GM18505 (cell line): ENCODE data around the gene FBXO46.
"Not testable (repeated sequence)": the region's sequence is repeated elsewhere in the genome, so short reads cannot be mapped to it uniquely, and the experiment has no call there.

Source experiments
- ATAC-seq: cut with Tn5 transposase; IDR thresholded peaks from one replicate; pipeline ENCODE4 v1.9.1; 2021; ENCODE audit not compliant: unreplicated experiment
- POLR2A ChIP-seq: IDR thresholded peaks from 4 replicates; pipeline ENCODE4 v1.6.1; 2011; ENCODE audit warnings: borderline replicate concordance; ENCODE audit not compliant: insufficient read depth, insufficient read length; ENCODE audit errors: extremely low read depth

The FBXO46 gene

GRCh38 chr19:45710356-45711130 is 20.2 kb downstream of the FBXO46 start:
- TF ChIP-seq POLR2A, result no peak

GRCh38 chr19:45705710-45706415 is 24.8 kb downstream of the FBXO46 start:
- ATAC-seq, result no peak
- TF ChIP-seq POLR2A, result no peak

More at GRCh38 chr19:45710356-45711130, 20.2 kb downstream of the FBXO46 start:
- no peak for ATAC-seq

GRCh38 chr19:45705115-45705514 is 25.6 kb downstream of the FBXO46 start:
- no peak for TF ChIP-seq POLR2A
- no peak for ATAC-seq

DNA sequence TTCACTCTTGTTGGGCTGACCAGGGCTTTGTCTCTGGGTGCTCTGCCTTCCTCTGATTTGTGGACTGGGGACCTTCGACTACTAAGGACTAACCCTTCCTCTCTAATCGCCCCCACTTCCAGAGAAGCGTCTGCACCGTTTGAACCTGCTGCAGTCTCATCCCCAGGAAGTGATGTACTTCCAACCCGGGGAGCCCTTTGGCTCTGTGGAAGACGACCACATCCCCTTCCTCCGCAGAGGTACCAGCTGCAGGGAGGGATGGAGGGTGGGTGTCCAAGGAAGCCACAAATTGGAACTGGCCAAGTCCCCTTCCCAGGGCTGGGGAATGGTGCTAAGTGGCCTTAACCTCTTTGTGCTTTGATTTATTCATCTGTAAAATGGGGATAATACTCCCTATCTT is 29.0 kb downstream of the FBXO46 start:
- ATAC-seq, result no peak
- no peak for TF ChIP-seq POLR2A

- no peak for ATAC-seq
Observed at GRCh38 chr19:45693106-45693788, 37.4 kb downstream of the FBXO46 start.

GRCh38 chr19:45692187-45693105 is 38.2 kb downstream of the FBXO46 start, which contains the start of gene QPCTL:
Gene QPCTL (plus strand): TSS chr19:45692666. CDS start chr19:45692704, 38 bp downstream.
- peak; percentile 81 for ATAC-seq
- TF ChIP-seq POLR2A, result peak; percentile 94

More at GRCh38 chr19:45693106-45693788, 37.4 kb downstream of the FBXO46 start:
- no peak for TF ChIP-seq POLR2A

GRCh38 chr19:45691516-45692186 is 39.0 kb downstream of the FBXO46 start, which contains the start of gene SNRPD2:
Gene SNRPD2 (minus strand): TSS chr19:45691953. CDS start chr19:45691888, 65 bp downstream.
- peak; percentile 50 for ATAC-seq
- peak; percentile 95 for TF ChIP-seq POLR2A

- no peak for ATAC-seq
- no peak for TF ChIP-seq POLR2A
Observed at GRCh38 chr19:45687599-45687998, 43.1 kb downstream of the FBXO46 start.

GRCh38 chr19:45685045-45685444 is 45.7 kb downstream of the FBXO46 start:
- not testable (repeated sequence) for ATAC-seq

DNA sequence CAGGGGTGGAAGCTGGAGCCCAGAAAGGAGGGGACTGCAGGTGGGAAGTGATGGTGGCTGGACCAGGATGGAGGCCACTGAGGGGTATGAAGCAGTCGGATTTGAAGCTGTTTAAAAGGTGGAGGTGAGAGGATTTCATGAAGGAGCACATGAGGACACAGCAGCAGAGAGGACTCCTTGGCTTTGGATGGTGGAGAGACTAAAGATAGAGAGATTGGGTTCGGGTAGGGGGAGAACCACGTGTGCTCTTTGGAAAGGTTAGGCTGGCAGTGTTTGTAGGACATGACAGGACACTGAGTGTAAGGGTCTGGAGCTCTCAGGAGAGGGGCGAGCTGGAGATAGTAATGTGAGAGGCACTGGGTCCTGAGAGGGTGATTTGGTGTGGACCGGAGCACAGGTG is 47.8 kb downstream of the FBXO46 start:
- no peak for ATAC-seq
- TF ChIP-seq POLR2A, result no peak

DNA sequence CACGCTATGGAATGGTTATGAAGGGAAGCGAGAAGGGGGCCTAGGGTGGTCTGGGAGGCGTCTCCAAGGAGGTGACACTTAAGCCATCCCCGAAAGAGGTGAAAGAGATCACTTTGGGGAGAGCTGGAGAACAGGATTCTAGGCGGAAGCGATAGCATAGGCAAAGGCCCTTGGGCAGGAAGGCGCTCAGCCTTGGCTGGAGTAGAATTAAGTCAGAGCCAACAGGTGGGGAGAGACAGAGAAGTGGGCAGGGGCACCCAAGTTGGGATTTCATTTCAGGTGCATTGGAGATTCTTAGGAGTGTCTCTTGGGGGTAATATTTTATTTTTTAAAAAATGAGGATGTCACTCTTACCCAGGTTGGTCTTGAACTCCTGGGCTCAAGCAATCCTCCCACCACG is 48.6 kb downstream of the FBXO46 start:
- no peak for ATAC-seq
- no peak for TF ChIP-seq POLR2A

- peak; percentile 32 for TF ChIP-seq POLR2A
- peak; percentile 54 for ATAC-seq
Observed at GRCh38 chr19:45681391-45682015, 49.2 kb downstream of the FBXO46 start.
